Panc1 (cell line): ENCODE measurements around the gene AGAP1. TPM values are rescaled to one million over a fixed set of nuclear protein-coding genes. Genes with fewer than 3 reads are reported as not detected.

Experiments
- ATAC-seq: fragments of 200-7000 bp; cut with Tn5 transposase; 2 replicates; pipeline ENCODE4 v1.9.1; 2020; ENCODE audit warnings: mild to moderate bottlenecking, moderate library complexity
- BruUV-seq: library from RNA; stranded (reverse); fragments of 400-500 nt; replicated peaks from 2 replicates; lab custom pipeline; 2021; lab: Mats Ljungman, UMichigan
- CTCF ChIA-PET: fragments of 300-600 bp; sonication (Branson Sonifier 250); formaldehyde crosslinking; loops from one replicate; lab custom pipeline; 2022; ENCODE audit warnings: antibody characterized with exemption; lab: Charles Lee
- POLR2A ChIA-PET: fragments of 300-600 bp; sonication (Branson Sonifier 250); formaldehyde crosslinking; loops from one replicate; lab custom pipeline; 2022; ENCODE audit warnings: antibody characterized with exemption; lab: Charles Lee
- DNase-seq: peaks from one replicate; pipeline ENCODE4 v3.0.0-alpha.2; 2010; ENCODE audit warnings: low read depth, low spot score
- H3K27ac ChIP-seq: 2 replicates; pipeline ENCODE4 v1.5.1; 2011; ENCODE audit warnings: mild to moderate bottlenecking, low read length, inconsistent platforms
- H3K27me3 ChIP-seq: fragments of 200-500 bp; sonication (Bioruptor generic); 2 replicates; pipeline ENCODE4 v1.6.0; 2014; ENCODE audit warnings: low read length, inconsistent platforms; ENCODE audit not compliant: control insufficient read depth, insufficient read depth
- H3K36me3 ChIP-seq: fragments of 200-500 bp; sonication (Bioruptor generic); 2 replicates; pipeline ENCODE4 v1.5.1; 2014; ENCODE audit warnings: inconsistent platforms, mild to moderate bottlenecking, low read length, moderate library complexity; ENCODE audit not compliant: control insufficient read depth, insufficient read depth
- H3K4me1 ChIP-seq: 2 replicates; pipeline ENCODE4 v1.5.1; 2011; ENCODE audit warnings: inconsistent platforms, mild to moderate bottlenecking, low read length, moderate library complexity; ENCODE audit not compliant: control insufficient read depth, insufficient read depth
- H3K4me3 ChIP-seq, 2 experiments: 2 replicates each; pipeline ENCODE4 v1.5.1; 2011 to 2012; ENCODE audit warnings: low read depth in 2 of 2, low read length in 2 of 2, mild to moderate bottlenecking in 2 of 2, inconsistent platforms in 1 of 2, moderate library complexity in 1 of 2
- H3K9me3 ChIP-seq: fragments of 200-500 bp; sonication (Bioruptor generic); 2 replicates; pipeline ENCODE4 v1.5.1; 2014; ENCODE audit warnings: low read depth, mild to moderate bottlenecking, inconsistent platforms, low read length, moderate library complexity; ENCODE audit not compliant: control insufficient read depth, insufficient read depth
- CTCF ChIP-seq: fragments of 450-650 bp; IDR thresholded peaks from 2 replicates; pipeline ENCODE4 v1.5.1; 2017; ENCODE audit warnings: mild to moderate bottlenecking
- POLR2AphosphoS5 ChIP-seq: IDR thresholded peaks from 2 replicates; pipeline ENCODE4 v1.6.1; 2012; ENCODE audit warnings: mild to moderate bottlenecking, low read depth, low read length, moderate library complexity
- REST ChIP-seq, 2 experiments: IDR thresholded peaks; 2 replicates each; pipeline ENCODE4 v1.6.1; 2011 to 2012; ENCODE audit warnings: low read depth in 2 of 2, control low read depth in 1 of 2, low read length in 1 of 2, mild to moderate bottlenecking in 1 of 2, moderate library complexity in 1 of 2; ENCODE audit not compliant: insufficient read depth in 1 of 2
- SIN3A ChIP-seq: IDR thresholded peaks from 2 replicates; pipeline ENCODE4 v1.6.1; 2012; ENCODE audit warnings: low read depth, mild to moderate bottlenecking, low read length, moderate library complexity, borderline replicate concordance; ENCODE audit not compliant: insufficient read depth
- TCF7L2 ChIP-seq: IDR thresholded peaks from 2 replicates; pipeline ENCODE4 v1.6.1; 2011; ENCODE audit warnings: mild to moderate bottlenecking, low read depth, low read length, inconsistent platforms
- in situ Hi-C: cut with HindIII; loops from 2 replicates; pipeline ENCODE4 v1.10.0; 2016; ENCODE audit warnings: low sequenced_read_pairs, low pct_unique_long_range_greater_than_20kb
- intact Hi-C: fragments of 100-400 bp; cut with micrococcal nuclease; formaldehyde crosslinking; loops from one replicate; pipeline ENCODE4 v1.10.0; 2022; ENCODE audit not compliant: unreplicated experiment
- total RNA-seq: library from RNA; stranded (reverse); gene quantifications from one replicate; pipeline ENCODE4 v1.2.1, GENCODE V29; 2021; ENCODE audit not compliant: unreplicated experiment

The AGAP1 gene
- total RNA-seq, 1 experiment from 2014 or later, result 38.9 TPM

- no peaks in the 10 kb centered on the region for H3K4me1 ChIP-seq
- BruUV-seq, result no TSS peak
- in situ Hi-C loops (no loop called here), intact Hi-C loops (no loop called here)
- DNase-seq (no peak), ATAC-seq (no peak; the same call in 1 of the 2 replicates)
- ChIA-PET CTCF (no interaction called here), POLR2A (no interaction called here)
- H3K36me3 ChIP-seq, result no peaks in the 10 kb centered on the region
- no peaks in the 10 kb centered on the region for H3K9me3 ChIP-seq
- H3K4me3 ChIP-seq, result no peak overlapping the region
- no peaks in the 10 kb centered on the region for H3K27me3 ChIP-seq
- no peak for TF ChIP-seq POLR2AphosphoS5
- no peak for TF ChIP-seq CTCF
- no peak overlapping the region for H3K27ac ChIP-seq
Measured at GRCh38 chr2:235966396-235966795, 472.6 kb downstream of the AGAP1 start.

- Histone ChIP-seq H3K9me3 (no peaks in the 10 kb centered on the region), H3K4me1 (no peaks in the 10 kb centered on the region), H3K27me3 (no peaks in the 10 kb centered on the region), H3K4me3 (no peak overlapping the region), H3K27ac (no peak overlapping the region), H3K36me3 (no peaks in the 10 kb centered on the region)
- no peak for DNase-seq
- TF ChIP-seq SIN3A (no peak), CTCF (no peak), TCF7L2 (no peak), POLR2AphosphoS5 (no peak), REST (IDR thresholded peaks at IDR 0.05; ENCODE audit: insufficient read depth in 1 of 2, low read depth in 2 of 2, low read length in 1 of 2) (no peak)
- in situ Hi-C loops, result no loop called here
- BruUV-seq, result no TSS peak
- CTCF ChIA-PET, result no interaction called here
- intact Hi-C loops, result no loop called here
- no peak for ATAC-seq
- POLR2A ChIA-PET, result no interaction called here
Measured at GRCh38 chr2:235966932-235967757, 473.3 kb downstream of the AGAP1 start.
